NCI-H524 (cell line): ENCODE measurements around the gene GATD1.

Source experiments
- DNase-seq, 2 experiments: peaks; one replicate each; lab custom pipeline; 2025; lab: John Stamatoyannopoulos, UW

Gene GATD1

DNA sequence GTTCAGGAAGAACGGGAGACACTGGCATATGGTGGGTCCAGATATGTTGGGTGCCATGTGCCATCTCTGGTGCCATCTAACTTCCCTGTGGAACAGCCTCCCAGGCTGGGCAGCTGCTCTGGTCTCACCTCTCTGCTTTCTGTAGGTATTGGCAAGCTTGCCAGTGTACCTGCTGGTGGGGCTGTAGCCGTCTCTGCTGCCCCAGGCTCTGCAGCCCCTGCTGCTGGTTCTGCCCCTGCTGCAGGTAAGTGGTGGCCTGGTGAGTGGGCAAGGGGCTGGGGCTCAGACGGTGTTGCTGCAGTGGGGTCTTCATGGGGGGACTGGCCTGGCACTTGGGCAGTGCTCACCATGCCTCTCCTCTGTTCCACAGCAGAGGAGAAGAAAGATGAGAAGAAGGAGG lies 35.1 kb upstream of the GATD1 start:
- DNase-seq, result no peak

DNA sequence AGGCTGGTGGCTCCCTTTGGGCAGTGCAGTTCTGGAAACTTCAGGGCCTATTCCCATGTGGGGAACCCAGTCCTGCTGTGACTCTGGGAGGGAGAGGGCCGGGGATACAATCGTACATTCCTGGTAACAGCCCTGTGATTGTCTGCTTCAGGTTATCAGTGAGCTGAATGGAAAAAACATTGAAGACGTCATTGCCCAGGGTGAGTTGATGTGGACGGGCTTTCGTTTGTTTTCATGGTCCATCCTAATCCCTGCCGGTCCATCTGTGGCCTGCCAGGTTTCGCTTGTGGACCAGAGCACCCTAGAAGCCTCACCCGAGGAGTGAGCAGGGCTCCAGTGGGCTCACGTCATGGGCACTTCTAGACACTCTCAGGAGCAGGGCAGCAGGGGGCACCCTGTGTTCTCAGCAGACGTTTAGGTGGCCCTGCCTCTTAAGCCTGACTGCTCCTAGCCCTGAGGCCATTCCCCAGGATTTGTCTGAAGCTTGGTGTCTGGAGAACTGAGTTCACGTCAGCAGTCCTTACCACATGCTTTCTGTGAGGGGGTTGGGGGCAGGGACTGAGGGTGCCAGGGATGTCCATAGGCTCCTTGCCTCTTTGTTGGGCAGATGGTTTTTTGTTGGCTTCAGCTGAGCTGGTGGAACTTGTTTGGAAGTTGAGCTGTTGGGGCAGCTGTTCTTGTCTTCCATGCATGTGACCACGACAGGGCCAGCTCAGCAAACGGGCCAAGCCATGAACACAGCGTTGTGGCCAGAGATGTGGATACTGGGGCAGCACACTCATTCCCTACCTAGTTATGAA lies 34.4 kb upstream of the GATD1 start:
- DNase-seq, result no peak

DNA sequence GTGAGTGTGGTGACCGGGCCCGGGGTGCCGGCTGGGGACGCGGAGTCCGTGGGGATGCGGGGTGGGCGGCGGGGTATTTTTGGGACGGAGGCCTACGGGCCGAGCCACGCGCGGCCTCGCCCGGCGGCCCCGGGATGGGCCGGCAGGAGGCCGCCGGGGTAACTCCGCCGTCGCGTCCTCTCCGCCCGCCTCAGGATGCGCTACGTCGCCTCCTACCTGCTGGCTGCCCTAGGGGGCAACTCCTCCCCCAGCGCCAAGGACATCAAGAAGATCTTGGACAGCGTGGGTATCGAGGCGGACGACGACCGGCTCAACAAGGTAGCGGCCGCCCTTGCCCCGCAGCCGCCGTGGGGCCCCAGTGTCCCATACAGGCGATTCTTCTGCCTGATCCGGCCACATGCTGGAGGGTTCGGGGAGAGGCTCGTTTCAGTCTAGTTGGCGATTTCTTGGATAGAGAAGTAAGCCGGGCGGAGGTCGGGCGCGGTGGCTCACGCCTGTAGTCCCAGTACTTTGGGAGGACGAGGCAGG lies 32.8 kb upstream of the GATD1 start:
- no peak for DNase-seq

DNA sequence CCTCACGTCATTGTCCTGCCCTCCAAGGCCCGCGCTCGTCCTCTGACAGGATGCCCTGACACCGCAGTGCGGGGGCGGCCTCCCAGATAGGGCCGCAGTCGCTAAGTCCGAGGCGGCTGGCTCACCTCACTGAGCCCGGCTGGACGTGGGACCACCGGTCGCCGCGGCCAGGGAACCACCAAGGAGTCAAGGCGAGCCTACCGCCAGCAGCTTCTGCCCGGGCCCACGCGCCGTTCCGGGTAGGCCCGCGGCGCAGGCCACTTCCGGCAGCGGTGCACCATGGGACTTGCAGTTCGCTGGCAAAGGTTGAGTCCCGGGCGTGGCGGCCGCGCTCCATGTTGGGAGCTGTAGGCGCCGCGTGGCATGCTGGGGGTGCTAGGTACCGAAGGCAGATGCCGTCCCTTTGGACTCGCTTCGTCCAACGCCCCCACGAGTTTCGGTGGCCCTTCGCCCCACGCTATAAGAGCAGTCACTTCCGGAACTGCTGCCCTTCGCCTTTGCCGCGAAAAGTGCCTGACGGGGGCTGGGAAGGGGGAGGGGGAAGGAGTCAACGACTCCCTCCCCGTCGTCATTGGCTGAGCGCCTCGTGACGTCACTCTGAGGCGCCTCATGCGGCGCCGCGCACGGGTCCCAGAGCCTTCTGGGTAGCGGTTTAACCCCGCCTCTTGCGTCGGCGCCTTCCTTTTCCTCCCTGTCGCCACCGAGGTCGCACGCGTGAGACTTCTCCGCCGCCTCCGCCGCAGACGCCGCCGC lies 32.2 kb upstream of the GATD1 start, which contains the start of gene RPLP2:
Gene RPLP2 (plus strand): TSS at position 681 of the 753 bp plus-strand sequence. CDS start 268 bp downstream, outside the sequence.
- DNase-seq, result peak; percentile 96 to 98

DNA sequence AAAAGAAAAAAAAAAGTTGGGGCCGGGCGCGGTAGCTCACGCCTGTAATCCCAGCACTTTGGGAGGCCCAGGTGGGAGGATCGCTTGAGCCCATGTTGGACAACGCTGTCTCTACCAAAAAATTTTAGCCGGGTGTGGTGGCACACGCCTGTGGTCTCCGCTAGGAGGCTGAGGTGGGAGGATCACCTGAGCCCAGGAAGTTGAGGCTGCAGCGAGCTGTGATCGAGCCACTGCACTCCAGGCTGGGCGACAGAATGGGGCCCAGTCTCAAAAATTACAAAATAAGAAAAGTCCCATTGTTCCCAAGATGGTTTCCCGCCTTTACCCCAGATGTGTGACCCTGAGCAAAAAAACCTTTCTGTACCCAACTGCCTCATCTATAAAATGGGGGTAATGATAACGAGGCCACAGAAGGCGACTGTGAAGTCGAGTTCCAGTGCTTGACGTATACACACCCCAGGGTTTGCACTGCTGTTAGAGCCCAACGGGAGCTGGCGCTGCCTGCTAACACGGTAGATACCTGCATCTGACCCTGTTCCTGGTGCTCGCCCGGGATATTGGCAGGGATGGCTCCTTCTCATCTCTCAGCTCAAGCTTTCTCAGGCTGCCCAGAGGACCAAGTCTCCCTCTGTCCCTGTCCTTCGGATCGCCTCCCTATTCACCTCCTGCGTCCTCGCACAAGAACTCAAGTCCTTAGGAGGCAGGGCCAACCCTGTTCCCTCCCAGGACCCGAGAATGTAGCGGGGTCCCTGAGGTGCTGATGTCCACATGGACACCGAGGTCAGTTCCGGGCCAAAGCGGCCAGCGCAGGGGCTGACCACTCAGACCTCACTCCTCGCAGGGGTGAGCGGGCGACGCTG lies 31.4 kb upstream of the GATD1 start:
- no peak for DNase-seq

DNA sequence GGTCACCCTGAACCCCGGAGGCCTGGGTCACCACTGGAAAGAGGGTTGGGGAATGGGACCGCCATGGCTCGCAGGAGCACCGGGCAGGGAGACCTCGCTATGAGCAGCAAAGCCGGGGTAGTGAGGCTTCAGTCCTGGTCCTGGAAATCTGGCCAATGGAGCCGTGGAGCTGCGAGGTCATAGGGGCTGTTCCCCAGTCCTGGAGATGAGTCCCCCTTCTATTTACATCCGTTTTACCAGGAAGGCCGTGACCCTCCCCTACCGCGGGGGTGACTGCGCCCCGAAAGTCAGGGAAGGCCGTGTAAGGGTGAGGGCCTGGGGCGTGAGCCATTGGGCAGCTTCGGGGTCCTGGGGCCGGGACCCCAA lies 27.3 kb upstream of the GATD1 start:
- no peak for DNase-seq

DNA sequence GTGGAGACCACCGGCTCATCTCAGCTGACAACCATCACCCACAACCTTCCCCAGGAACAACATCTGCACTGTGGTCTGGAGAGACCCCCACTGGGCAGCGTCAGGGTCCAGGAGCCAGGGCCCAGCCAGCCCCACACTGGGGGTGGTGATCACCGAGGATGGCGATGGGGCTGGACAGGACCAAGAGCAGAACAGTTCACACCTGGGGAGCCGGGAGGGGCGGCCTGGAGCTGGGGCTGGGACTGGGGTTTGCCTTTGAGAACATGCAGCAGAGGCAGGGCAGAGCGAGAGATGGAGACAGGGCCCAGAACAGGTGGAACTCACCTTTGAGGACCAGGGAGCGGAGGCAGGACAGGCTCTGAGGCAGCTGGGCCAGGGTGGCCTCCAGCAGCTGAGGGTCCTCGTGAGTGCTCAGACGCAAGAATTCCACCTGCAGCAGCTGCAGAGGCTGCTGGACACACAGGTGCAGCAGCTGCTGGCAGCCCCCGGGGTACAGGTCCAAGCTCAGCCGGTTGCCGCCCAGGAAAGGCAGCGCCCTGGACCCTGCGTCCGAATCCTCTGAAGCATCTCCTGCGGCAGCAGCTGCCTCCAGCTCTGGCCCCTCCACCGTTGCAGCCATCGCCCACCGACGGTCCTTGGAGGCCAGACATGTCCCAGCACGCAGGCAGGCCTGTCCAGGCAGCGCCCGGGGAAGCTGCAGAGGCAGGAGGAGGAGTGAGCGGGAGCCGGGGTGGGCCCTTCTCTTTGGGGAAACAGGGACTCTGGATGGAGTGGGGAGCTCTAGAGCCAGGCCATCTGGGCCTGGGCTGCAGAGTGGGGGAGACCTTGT lies 26.7 kb upstream of the GATD1 start:
- peak in 1 of 2 experiments; percentile 36 for DNase-seq

DNA sequence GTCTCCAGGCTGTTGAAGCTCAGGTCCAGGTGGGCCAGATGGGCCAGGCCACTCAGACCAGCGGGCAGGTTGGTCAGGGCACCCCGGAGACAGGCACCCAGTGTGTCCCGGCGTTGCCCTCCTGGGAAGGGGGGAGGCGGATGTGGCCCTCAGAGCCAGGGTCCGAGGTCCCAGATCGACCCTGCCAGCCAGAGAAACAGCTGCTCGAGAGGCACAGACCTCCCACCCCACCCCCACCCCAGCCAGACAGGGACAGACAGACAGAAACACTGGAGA lies 26.1 kb upstream of the GATD1 start:
- DNase-seq, result no peak

DNA sequence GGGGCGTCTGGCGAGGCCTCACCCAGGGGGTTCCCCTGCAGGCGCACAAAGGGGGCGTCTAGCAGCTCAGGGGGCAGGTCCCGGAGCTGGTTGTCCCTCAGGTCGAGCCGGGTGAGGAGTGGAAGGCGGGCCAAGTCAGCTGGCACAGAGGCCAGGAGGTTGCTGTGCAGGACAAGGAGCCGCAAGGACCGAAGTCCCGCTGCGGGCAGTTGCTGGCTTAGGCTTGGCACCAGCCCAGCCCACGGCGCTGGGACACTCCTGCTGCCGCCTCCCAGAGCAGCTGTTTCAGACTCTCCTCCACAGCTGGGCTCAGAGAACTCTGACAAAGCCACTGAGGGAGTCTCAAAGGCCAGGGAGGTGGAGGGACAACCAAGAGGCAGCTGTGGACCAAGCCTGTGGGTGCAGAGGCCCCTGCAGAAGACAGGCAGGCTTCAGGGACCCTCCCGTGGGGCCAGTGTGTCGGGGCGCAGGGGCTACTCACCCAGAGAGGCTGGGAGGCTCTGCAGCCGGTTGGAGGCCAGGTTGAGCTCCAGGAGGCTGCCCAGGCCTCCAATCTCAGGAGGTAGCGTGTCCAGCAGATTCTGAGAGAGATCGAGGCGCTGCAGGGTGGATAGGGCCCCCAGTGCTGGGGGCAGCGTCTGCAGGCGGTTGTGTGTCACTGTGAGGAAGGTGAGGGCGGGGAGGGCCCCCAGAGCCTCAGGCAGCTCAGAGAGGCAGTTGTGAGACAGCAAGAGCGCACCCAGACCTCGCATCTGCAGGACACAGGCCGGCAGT lies 25.6 kb upstream of the GATD1 start:
- no peak for DNase-seq

DNA sequence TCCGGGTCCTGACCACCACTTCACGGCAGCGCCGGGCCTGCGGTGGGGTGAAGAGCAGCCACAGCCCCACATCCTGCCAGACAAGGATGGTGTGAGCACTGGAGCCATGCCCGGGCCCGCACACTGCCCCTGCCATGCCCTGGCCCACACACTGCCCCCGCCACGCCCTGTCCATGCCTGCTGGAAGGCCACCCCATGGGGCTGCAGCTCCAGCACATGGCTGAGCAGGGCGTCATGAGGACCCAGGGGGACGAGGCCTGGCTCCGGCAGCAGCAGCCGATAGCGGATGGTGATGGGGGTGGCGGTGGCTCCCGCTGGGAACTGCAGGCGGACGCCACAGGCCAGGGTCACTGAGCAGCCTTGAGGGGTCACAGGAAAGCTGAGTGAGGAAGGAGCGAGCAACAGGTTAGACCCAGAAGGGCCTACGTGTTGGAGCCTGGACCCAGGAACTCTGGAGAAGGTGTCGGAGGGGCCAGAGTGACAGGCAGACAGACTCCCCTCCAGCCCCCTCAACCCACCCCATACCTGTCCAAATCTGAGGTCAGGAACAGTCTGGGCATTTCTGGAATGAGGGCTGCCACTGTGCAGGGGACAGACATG lies 24.8 kb upstream of the GATD1 start:
- no peak for DNase-seq

DNA sequence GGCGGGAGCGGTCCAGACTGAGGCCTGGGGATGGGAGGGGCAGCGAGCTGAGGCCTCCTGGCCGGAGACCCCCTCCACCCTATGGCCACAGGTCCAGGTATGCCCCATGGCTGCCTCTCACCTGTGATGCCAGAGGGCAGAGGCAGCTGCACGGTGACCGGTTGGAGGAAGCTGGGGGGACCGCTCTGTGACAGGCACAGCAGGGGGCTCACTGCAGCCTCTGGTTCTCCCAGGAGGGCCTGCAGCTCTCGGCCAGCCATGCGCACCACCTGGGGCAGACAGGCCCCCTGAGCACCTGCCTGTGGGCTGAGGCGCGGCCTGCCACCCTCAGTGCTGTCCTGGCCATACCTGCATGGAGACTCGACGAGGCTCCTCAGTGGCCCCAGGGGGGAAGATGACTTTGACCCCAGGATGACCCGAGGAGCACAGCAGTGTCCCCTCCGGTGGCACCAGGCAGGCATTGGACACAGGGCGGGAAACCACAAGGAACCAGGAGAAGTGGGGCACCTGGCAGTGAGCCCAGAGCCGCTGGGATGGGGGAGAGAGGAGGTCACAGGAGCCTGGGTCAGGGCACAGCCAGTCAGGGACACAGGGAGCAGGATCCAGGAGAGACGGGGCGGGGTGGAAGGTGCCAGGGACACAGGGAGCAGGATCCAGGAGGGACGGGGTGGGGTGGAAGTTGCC lies 24.0 kb upstream of the GATD1 start:
- DNase-seq, result no peak

DNA sequence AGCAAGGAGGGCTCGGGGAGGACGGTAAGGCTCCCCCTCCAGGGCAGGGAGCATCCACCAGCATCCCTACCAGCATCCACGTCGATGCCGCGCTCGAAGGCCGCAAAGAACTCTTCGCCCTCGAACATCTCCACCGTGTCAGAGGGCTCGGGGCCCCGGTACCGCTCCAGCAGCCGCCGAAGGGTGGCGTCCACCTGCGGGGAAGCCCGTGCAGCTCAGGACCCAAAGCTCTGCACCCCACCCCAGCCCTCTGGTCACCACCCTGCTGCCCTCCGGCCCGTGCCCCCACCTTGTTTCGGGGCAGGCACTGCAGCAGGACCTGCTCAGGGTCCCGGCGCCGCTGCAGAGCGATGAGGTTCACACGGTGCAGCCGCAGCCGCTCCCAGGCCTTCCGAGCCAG lies 23.2 kb upstream of the GATD1 start:
- no peak for DNase-seq

DNA sequence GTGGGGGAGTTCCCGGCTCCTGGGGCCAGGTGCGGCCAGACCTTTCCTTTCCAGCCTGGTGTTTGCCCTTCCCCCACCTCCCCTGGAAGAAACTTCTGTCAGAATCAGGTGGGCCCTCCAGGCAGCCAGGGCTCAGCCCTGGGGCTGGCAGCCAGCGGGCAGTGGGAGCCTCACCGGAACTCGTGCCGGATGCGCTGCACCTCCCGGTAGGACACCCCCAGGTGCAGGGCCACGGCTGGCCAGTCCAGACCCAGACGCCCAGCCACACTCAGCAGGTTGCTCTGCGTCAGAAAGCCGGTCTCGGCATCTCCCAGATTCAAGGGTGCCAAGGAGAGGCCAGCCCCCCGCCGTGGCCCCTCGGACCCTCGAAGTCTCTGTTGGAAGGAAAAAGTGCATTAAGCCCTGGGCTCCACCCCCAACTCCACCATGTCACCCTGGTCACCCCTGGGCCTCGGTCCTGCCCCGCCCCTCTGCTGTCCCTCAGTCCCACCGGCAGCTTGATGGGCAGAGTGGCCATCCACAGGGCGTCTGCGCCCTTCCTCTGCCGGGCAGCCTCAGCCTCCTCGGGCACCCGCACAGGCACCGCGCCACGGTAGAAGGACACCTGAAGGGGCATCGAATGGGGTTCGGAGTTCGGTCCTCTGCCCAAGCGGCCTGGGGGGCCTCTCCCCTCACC lies 22.5 kb upstream of the GATD1 start:
- DNase-seq, result no peak

DNA sequence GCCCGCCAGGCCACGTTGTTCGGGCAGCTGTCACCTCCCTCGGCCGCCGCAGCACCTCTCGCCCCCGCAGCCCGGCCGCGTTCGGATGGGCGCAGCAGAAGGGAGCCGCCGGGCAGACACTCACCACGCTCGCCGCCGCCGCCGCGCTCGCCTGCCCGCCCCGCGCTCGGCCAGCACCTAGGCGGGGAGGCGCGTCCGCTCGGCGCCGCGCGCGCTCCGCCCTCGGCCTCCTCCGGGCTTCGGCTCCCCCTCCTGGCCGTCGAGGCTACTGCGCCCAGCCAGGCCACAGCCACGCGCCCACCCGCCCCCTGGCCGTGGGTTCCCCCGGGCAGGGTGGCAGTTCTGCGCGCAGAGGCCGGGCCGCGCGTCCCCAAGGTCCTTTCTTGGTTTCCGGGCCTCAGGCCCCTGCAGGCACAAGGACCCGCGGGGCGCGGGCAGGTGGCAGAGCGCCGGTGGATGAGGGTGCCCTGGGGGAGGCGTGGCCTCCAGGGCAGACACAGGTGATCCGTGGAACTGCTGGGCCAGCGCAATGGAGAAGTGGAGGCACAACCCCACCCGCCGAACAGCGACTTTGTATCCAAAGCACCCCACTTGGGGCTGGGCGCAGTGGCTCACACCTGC lies 20.9 kb upstream of the GATD1 start, which contains the start of gene SLC25A22:
Gene SLC25A22 (minus strand): TSS at position 189 of the 621 bp plus-strand sequence. CDS start 3,275 bp downstream, outside the sequence.
- peak in 1 of 2 experiments; percentile 67 for DNase-seq

DNA sequence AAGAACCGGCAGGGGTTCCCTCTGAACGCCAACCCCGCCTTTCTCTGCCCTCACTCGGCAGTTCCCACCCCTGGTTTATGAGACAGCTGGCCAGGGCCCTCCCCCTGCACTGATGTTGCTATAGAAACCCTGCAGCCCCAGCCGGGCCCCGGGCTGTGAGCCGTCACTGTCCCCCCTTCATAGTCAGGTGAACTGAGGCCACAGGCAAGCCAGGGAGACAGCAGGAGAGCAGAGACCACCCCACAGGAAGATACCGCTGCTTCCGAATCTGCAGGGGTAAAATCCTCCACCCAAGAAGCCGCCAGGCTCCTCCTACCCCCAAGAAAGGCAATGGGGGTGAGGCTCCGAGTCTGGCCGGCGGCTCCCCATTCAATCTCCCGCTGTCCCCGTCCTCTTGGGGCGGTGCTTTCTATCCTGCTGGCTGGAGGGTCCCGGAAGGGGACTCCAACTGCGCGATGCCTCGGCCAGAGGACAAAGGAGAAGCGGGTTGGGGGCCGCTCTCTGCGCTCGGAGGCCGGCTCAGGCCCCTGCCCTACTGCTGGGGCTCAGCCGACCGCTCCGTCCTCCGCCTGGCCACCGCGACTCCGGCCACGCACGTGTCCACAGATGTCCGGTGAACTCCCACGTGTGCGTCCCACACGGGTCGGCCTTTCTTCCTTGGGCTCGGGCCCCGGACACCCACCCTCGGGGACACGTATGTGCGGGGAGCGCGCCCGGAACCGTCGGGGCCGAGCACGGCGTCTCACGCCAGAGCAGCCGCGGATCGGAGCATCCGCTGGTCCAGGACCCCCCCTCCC lies 20.2 kb upstream of the GATD1 start:
- DNase-seq, result peak; percentile 71 to 88

DNA sequence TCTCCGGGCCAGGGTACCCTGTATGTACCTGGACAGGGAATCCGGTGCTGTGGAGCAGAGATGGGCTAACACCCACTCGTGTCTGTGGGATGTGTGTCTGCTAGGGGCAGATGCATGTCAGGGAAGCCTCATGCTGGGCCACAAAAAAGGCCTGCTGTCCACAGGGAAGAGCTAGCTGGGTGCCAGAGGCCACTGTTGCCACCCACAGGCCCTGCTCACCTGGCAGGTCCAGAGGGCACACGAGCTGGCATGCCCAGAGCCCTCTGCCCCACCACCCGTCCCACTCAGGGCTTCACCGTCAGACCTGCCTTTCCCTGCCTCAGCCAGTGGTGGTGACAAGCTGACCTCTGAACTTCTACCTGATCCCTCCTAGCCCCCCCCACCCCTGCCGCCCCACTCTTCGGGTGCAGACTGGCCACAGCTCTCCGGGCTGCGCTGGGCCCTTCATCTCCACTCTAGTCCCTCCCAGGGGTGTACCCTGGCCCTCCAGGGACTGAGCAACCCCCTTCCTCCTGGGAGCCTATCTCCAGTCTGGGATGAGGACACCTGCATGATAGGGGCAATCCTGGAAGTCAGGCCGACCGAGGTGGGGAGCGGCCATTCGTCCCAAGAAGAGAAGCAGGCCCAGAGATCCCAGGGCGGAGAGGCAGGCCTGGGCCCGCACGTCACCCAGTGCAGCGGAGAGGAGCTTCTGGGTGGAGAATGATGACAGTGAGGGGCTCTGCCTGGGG lies 19.4 kb upstream of the GATD1 start:
- no peak for DNase-seq
